Fibroblast of peridontal ligament (primary cell): ENCODE measurements around the gene CDH1.

Source experiments
- DNase-seq: peaks from one replicate; pipeline ENCODE4 v3.0.0-alpha.2; 2010; ENCODE audit errors: extremely low read depth

The CDH1 gene

GRCh38 chr16:68732042-68732680 lies 4.9 kb upstream of the CDH1 start:
- no peak for DNase-seq

GRCh38 chr16:68732741-68733399 lies 4.2 kb upstream of the CDH1 start:
- no peak for DNase-seq

GRCh38 chr16:68733570-68733969 lies 3.5 kb upstream of the CDH1 start:
- DNase-seq, result no peak

GRCh38 chr16:68734782-68735181 lies 2.3 kb upstream of the CDH1 start:
- DNase-seq, result no peak

GRCh38 chr16:68736561-68736960 lies 531 bp upstream of the CDH1 start:
- no peak for DNase-seq

GRCh38 chr16:68737730-68738629 lies 888 bp downstream of the CDH1 start:
- no peak for DNase-seq

GRCh38 chr16:68739964-68740627 lies 3.0 kb downstream of the CDH1 start:
- DNase-seq, result no peak

- no peak for DNase-seq
Observed at GRCh38 chr16:68740628-68741346, 3.7 kb downstream of the CDH1 start.

- DNase-seq, result no peak
Observed at GRCh38 chr16:68743664-68744063, 6.6 kb downstream of the CDH1 start.

GRCh38 chr16:68744744-68745280 lies 7.7 kb downstream of the CDH1 start:
- DNase-seq, result no peak

- DNase-seq, result no peak
Observed at GRCh38 chr16:68746951-68747350, 9.9 kb downstream of the CDH1 start.

GRCh38 chr16:68749432-68749831 lies 12.3 kb downstream of the CDH1 start:
- no peak for DNase-seq

- no peak for DNase-seq
Observed at GRCh38 chr16:68750193-68750695, 13.2 kb downstream of the CDH1 start.

GRCh38 chr16:68751160-68751559 lies 14.1 kb downstream of the CDH1 start:
- DNase-seq, result no peak

- no peak for DNase-seq
Observed at GRCh38 chr16:68752602-68753001, 15.5 kb downstream of the CDH1 start.

- DNase-seq, result no peak
Observed at GRCh38 chr16:68754084-68754792, 17.1 kb downstream of the CDH1 start.

GRCh38 chr16:68756239-68756915 lies 19.3 kb downstream of the CDH1 start:
- DNase-seq, result no peak

GRCh38 chr16:68757625-68757935 lies 20.5 kb downstream of the CDH1 start:
- DNase-seq, result no peak

- no peak for DNase-seq
Observed at GRCh38 chr16:68759062-68759461, 22.0 kb downstream of the CDH1 start.

GRCh38 chr16:68760671-68761275 lies 23.7 kb downstream of the CDH1 start:
- no peak for DNase-seq
